ENCODE measurements around the gene CDH20.

The CDH20 gene

GRCh38 chr18:61543518-61543917 lies 210.3 kb downstream of the CDH20 start:
- H3K4me3 ChIP-seq (ENCODE audit: low read depth, low read length) = no peak overlapping the region
- no peak for DNase-seq (ENCODE audit: low read depth)
- no peak for TF ChIP-seq MYC (IDR thresholded peaks at IDR 0.05; ENCODE audit: low read depth, low read length)
- TF ChIP-seq MAX (IDR thresholded peaks at IDR 0.05; ENCODE audit: low read depth, low read length) = no peak
- TF ChIP-seq POLR2A (IDR thresholded peaks at IDR 0.05; ENCODE audit: extremely low read depth, insufficient read length) = no peak
- no peak for TF ChIP-seq CTCF (IDR thresholded peaks at IDR 0.05; ENCODE audit: low read depth, low read length)

- TF ChIP-seq MAX (IDR thresholded peaks at IDR 0.05; ENCODE audit: low read depth, low read length) = no peak
- H3K4me3 ChIP-seq (ENCODE audit: low read depth, low read length) = no peak overlapping the region
- DNase-seq (ENCODE audit: low read depth) = no peak
Measured at GRCh38 chr18:61544178-61544577, 210.9 kb downstream of the CDH20 start.

GRCh38 chr18:61545281-61546245 lies 212.3 kb downstream of the CDH20 start:
- H3K4me3 ChIP-seq (ENCODE audit: low read depth, low read length) = no peak overlapping the region
- no peak for DNase-seq (ENCODE audit: low read depth)
- TF ChIP-seq MYC (IDR thresholded peaks at IDR 0.05; ENCODE audit: low read depth, low read length) = no peak
- no peak for TF ChIP-seq CTCF (IDR thresholded peaks at IDR 0.05; ENCODE audit: low read depth, low read length)
- TF ChIP-seq POLR2A (IDR thresholded peaks at IDR 0.05; ENCODE audit: extremely low read depth, insufficient read length) = no peak
- no peak for TF ChIP-seq MAX (IDR thresholded peaks at IDR 0.05; ENCODE audit: low read depth, low read length)

GRCh38 chr18:61546590-61546989 lies 213.4 kb downstream of the CDH20 start:
- no peak overlapping the region for H3K4me3 ChIP-seq (ENCODE audit: low read depth, low read length)
- DNase-seq (ENCODE audit: low read depth) = no peak
- TF ChIP-seq MYC (IDR thresholded peaks at IDR 0.05; ENCODE audit: low read depth, low read length) = no peak
- no peak for TF ChIP-seq POLR2A (IDR thresholded peaks at IDR 0.05; ENCODE audit: extremely low read depth, insufficient read length)
- TF ChIP-seq CTCF (IDR thresholded peaks at IDR 0.05; ENCODE audit: low read depth, low read length) = no peak
- no peak for TF ChIP-seq MAX (IDR thresholded peaks at IDR 0.05; ENCODE audit: low read depth, low read length)

GRCh38 chr18:61549416-61549815 lies 216.2 kb downstream of the CDH20 start:
- no peak for DNase-seq (ENCODE audit: low read depth)
- no peak for TF ChIP-seq CTCF (IDR thresholded peaks at IDR 0.05; ENCODE audit: low read depth, low read length)
- no peak for TF ChIP-seq MAX (IDR thresholded peaks at IDR 0.05; ENCODE audit: low read depth, low read length)
- no peak for TF ChIP-seq MYC (IDR thresholded peaks at IDR 0.05; ENCODE audit: low read depth, low read length)
- TF ChIP-seq POLR2A (IDR thresholded peaks at IDR 0.05; ENCODE audit: extremely low read depth, insufficient read length) = no peak
- no peak overlapping the region for H3K4me3 ChIP-seq (ENCODE audit: low read depth, low read length)

GRCh38 chr18:61549889-61550288 lies 216.7 kb downstream of the CDH20 start:
- no peak for TF ChIP-seq POLR2A (IDR thresholded peaks at IDR 0.05; ENCODE audit: extremely low read depth, insufficient read length)
- TF ChIP-seq MYC (IDR thresholded peaks at IDR 0.05; ENCODE audit: low read depth, low read length) = no peak
- no peak for TF ChIP-seq MAX (IDR thresholded peaks at IDR 0.05; ENCODE audit: low read depth, low read length)
- TF ChIP-seq CTCF (IDR thresholded peaks at IDR 0.05; ENCODE audit: low read depth, low read length) = no peak
- no peak for DNase-seq (ENCODE audit: low read depth)
- H3K4me3 ChIP-seq (ENCODE audit: low read depth, low read length) = no peak overlapping the region
